Sigmoid colon (tissue), 3 donors: ENCODE results near the gene MCC.

Experiments
- POLR2A ChIP-seq, 2 donors: fragments of 450-650 bp; IDR thresholded peaks; one replicate each; pipeline ENCODE4 v1.6.1; 2016; ENCODE audit warnings: antibody characterized with exemption in 2 of 2, mild to moderate bottlenecking in 2 of 2, moderate library complexity in 2 of 2
- TF ChIP-seq, protein P1 (sequence below), 4 experiments: fragments of 450-650 bp in 3 of 4; fragments of 200-600 bp in 1 of 4; IDR thresholded peaks; one replicate each; pipeline ENCODE4 v1.5.1; 2016 to 2019; ENCODE audit warnings: antibody characterized with exemption in 4 of 4, mild to moderate bottlenecking in 3 of 4, moderate library complexity in 2 of 4

DNA sequence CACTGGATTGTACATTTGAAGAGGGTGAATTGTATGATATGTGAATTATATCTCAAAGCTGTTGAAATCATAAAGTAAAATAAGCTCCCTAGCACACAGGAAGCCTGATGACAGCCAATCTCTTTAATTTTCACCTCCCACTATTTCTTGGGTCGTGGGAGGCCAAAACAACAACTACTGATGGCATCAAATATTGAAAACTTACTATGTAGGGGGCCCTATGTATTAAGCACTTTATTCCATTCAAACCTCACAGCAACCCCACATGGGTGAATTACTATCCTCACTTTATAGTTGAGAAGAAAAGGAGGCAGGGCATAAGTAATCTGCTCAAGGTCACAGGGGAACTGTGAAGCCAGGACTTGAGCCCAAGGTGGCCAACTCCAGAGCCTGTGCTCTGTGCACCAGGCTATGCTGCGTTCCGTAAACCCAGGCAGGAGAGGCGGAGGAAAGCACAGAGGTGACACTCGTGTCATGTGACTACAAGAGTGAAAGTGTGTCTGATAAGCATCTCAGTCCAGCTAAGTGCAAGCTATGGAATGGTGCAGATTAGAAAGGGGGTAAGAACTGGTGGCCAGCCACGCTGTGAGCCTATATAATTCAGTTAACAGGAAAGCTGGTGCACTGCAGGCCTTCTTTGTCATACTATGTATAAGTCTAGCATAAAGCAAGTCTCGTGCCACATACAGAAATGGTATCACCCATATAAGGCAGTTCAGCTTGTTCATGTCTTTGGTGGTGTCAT lies 290.6 kb downstream of the MCC start:
- TF ChIP-seq, protein P1, sequence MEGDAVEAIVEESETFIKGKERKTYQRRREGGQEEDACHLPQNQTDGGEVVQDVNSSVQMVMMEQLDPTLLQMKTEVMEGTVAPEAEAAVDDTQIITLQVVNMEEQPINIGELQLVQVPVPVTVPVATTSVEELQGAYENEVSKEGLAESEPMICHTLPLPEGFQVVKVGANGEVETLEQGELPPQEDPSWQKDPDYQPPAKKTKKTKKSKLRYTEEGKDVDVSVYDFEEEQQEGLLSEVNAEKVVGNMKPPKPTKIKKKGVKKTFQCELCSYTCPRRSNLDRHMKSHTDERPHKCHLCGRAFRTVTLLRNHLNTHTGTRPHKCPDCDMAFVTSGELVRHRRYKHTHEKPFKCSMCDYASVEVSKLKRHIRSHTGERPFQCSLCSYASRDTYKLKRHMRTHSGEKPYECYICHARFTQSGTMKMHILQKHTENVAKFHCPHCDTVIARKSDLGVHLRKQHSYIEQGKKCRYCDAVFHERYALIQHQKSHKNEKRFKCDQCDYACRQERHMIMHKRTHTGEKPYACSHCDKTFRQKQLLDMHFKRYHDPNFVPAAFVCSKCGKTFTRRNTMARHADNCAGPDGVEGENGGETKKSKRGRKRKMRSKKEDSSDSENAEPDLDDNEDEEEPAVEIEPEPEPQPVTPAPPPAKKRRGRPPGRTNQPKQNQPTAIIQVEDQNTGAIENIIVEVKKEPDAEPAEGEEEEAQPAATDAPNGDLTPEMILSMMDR (IDR thresholded peaks at IDR 0.05) = no peak
- TF ChIP-seq POLR2A (IDR thresholded peaks at IDR 0.05) = no peak
